Esophagus squamous epithelium (tissue), 4 donors: Measurements from ENCODE around the gene CER1.

ENCODE experiments used
- POLR2A ChIP-seq, 4 donors: fragments of 450-650 bp; IDR thresholded peaks; one replicate each; pipeline ENCODE4 v1.6.1; 2017; ENCODE audit warnings: antibody characterized with exemption in 4 of 4, mild to moderate bottlenecking in 4 of 4, moderate library complexity in 3 of 4
- TF ChIP-seq, protein P1 (sequence below), 6 experiments: fragments of 450-650 bp in 4 of 6; fragments of 200-600 bp in 2 of 6; sonication (generic) in 2 of 6; IDR thresholded peaks; one replicate each; pipeline ENCODE4 v1.5.1; 2016 to 2019; ENCODE audit warnings: antibody characterized with exemption in 6 of 6, mild to moderate bottlenecking in 4 of 6, moderate library complexity in 4 of 6

DNA sequence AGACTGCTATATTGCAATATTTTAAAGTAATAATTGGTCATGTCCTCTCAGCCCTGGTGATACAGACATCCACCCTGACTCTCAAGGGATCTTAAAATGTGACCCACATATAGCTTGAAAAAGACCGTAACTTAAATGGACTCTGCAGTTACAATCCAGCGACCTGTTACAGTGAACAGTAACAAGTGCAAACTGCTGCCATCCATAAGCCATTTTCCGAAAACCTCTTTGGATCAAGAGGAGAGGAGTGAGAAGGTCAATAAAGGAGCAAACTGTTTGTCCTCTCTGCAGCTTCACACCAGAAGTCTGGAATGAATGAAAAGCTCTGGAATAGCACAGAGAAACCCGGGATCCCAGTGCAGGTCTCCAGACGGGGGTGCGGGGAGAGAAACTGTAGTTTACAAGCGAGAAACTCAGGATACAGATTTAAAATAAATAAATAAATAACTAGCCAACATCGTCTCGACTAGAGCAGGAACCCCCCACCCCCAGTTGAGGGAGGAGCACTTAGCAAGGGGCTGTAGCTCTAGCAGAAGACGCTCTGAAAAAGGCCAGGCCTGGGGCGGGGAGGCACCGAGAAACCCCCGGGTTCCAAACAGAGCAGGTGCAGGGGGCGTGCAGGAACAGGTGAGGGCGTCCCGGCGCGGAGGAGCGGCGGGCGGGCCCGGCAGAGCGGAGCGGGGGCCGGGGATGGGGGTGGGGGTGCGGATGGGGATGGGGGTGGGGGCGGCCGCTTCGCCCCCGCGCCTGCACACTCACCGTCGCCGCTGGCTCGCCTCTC is 29.9 kb downstream of the CER1 start:
- TF ChIP-seq, protein P1, sequence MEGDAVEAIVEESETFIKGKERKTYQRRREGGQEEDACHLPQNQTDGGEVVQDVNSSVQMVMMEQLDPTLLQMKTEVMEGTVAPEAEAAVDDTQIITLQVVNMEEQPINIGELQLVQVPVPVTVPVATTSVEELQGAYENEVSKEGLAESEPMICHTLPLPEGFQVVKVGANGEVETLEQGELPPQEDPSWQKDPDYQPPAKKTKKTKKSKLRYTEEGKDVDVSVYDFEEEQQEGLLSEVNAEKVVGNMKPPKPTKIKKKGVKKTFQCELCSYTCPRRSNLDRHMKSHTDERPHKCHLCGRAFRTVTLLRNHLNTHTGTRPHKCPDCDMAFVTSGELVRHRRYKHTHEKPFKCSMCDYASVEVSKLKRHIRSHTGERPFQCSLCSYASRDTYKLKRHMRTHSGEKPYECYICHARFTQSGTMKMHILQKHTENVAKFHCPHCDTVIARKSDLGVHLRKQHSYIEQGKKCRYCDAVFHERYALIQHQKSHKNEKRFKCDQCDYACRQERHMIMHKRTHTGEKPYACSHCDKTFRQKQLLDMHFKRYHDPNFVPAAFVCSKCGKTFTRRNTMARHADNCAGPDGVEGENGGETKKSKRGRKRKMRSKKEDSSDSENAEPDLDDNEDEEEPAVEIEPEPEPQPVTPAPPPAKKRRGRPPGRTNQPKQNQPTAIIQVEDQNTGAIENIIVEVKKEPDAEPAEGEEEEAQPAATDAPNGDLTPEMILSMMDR (IDR thresholded peaks at IDR 0.05) = no peak
- no peak for TF ChIP-seq POLR2A (IDR thresholded peaks at IDR 0.05)
